ENCODE data around the gene TOP1. TPM values are rescaled to one million over a fixed set of nuclear protein-coding genes. Genes with fewer than 3 reads are reported as not detected.

Gene TOP1
- total RNA-seq, 1 donor from 2014 or later: 38.1 TPM

GRCh38 chr20:41006126-41006935 lies 22.3 kb upstream of the TOP1 start:
- no peak for DNase-seq (ENCODE audit: extremely low spot score in 2 of 2)
- H3K27me3 ChIP-seq: no peaks in the 10 kb centered on the region
- intact Hi-C loops (cut with DNase I): no loop called here
- TF ChIP-seq POLR2AphosphoS5 (IDR thresholded peaks at IDR 0.05; ENCODE audit: insufficient read depth in 1 of 2, low read depth in 1 of 2) (no peak), POLR2A (IDR thresholded peaks at IDR 0.05) (no peak), CTCF (IDR thresholded peaks at IDR 0.05) (no peak)
- H3K4me3 ChIP-seq: no peak overlapping the region
- no peaks in the 10 kb centered on the region for H3K9me3 ChIP-seq
- peaks cover 42% of the 10 kb centered on the region for H3K4me1 ChIP-seq
- no peaks in the 10 kb centered on the region for H3K36me3 ChIP-seq
- peak overlapping the region; percentile 82 for H3K27ac ChIP-seq

GRCh38 chr20:41006936-41007474 lies 21.6 kb upstream of the TOP1 start:
- Histone ChIP-seq H3K27ac (no peak overlapping the region), H3K9me3 (no peaks in the 10 kb centered on the region), H3K4me3 (no peak overlapping the region), H3K27me3 (no peaks in the 10 kb centered on the region), H3K36me3 (no peaks in the 10 kb centered on the region), H3K4me1 (peaks cover 42% of the 10 kb centered on the region)
- TF ChIP-seq POLR2A (IDR thresholded peaks at IDR 0.05) (no peak), POLR2AphosphoS5 (IDR thresholded peaks at IDR 0.05; ENCODE audit: insufficient read depth in 1 of 2, low read depth in 1 of 2) (no peak), CTCF (IDR thresholded peaks at IDR 0.05) (no peak)
- intact Hi-C loops (cut with DNase I): no loop called here
- no peak for DNase-seq (ENCODE audit: extremely low spot score in 2 of 2)

- peaks cover 40% of the 10 kb centered on the region for H3K4me1 ChIP-seq
- H3K4me3 ChIP-seq: no peak overlapping the region
- TF ChIP-seq CTCF (IDR thresholded peaks at IDR 0.05) (no peak), POLR2AphosphoS5 (IDR thresholded peaks at IDR 0.05; ENCODE audit: insufficient read depth in 1 of 2, low read depth in 1 of 2) (no peak), POLR2A (IDR thresholded peaks at IDR 0.05) (no peak)
- H3K36me3 ChIP-seq: no peaks in the 10 kb centered on the region
- no peak overlapping the region for H3K27ac ChIP-seq
- intact Hi-C loops (cut with DNase I): no loop called here
- no peak for DNase-seq (ENCODE audit: extremely low spot score in 2 of 2)
- no peaks in the 10 kb centered on the region for H3K9me3 ChIP-seq
- no peaks in the 10 kb centered on the region for H3K27me3 ChIP-seq
These were observed 21.1 kb upstream of the TOP1 start for GRCh38 chr20:41007481-41007880.

- TF ChIP-seq POLR2AphosphoS5 (IDR thresholded peaks at IDR 0.05; ENCODE audit: insufficient read depth in 1 of 2, low read depth in 1 of 2): no peak
- no peak for TF ChIP-seq CTCF (IDR thresholded peaks at IDR 0.05)
- TF ChIP-seq POLR2A (IDR thresholded peaks at IDR 0.05): no peak
- no peak for DNase-seq (ENCODE audit: extremely low spot score in 2 of 2)
- no peak overlapping the region for H3K27ac ChIP-seq
- H3K4me1 ChIP-seq: peaks cover 22% of the 10 kb centered on the region
- no peak overlapping the region for H3K4me3 ChIP-seq
- H3K27me3 ChIP-seq: no peaks in the 10 kb centered on the region
- no peaks in the 10 kb centered on the region for H3K36me3 ChIP-seq
- intact Hi-C loops (cut with DNase I): no loop called here
- H3K9me3 ChIP-seq: no peaks in the 10 kb centered on the region
These were observed 18.7 kb upstream of the TOP1 start for GRCh38 chr20:41009946-41010345.

- Histone ChIP-seq H3K27me3 (no peaks in the 10 kb centered on the region), H3K4me1 (peaks cover 8% of the 10 kb centered on the region), H3K27ac (no peak overlapping the region), H3K9me3 (no peaks in the 10 kb centered on the region), H3K36me3 (no peaks in the 10 kb centered on the region), H3K4me3 (no peak overlapping the region)
- intact Hi-C loops (cut with DNase I): no loop called here
- TF ChIP-seq CTCF (IDR thresholded peaks at IDR 0.05): no peak
- TF ChIP-seq POLR2AphosphoS5 (IDR thresholded peaks at IDR 0.05; ENCODE audit: insufficient read depth in 1 of 2, low read depth in 1 of 2): no peak
- no peak for TF ChIP-seq POLR2A (IDR thresholded peaks at IDR 0.05)
- DNase-seq (ENCODE audit: extremely low spot score in 2 of 2): no peak
These were observed 17.0 kb upstream of the TOP1 start for GRCh38 chr20:41011551-41012067.

All from vagina (tissue), 2 donors.